Measurements from ENCODE around the gene CDK18.
"Not testable (repeated sequence)": the region's sequence is repeated elsewhere in the genome, so short reads cannot be mapped to it uniquely, and the experiment has no call there.

The CDK18 gene

DNA sequence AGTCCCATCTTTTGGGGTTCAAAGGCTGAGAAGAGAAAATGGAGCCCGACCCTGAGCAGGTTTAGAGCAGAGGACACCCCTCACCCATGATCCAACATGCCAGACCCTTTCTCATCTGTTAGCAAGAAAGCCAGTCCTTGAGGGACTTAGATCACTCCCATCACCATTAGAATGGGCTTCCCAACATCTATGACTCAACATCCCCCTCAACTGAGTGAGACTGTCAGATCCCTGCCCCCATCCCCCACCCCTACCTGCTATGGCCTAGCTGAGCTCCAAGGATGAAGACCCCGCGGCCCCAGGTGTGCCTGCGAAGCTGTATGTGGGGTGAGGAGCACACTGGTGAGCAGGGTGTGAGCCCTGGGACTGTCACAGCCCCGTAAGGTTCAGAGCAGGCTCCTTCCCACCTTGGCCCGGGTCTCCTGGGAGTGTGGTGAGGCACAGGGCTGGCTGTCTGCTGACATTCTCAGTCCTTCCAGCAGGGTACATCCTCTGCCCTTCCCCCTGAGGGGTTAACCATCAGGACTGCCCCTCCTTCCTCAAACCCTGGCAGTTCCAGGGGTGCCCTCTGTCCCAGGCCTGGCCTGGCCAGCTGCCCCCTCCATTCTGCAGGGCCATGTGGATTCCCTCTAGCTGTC is 27.2 kb upstream of the CDK18 start:
- no peak overlapping the region for H3K4me3 ChIP-seq (ENCODE audit: low read depth in 1 of 2, low read length in 1 of 2)
- TF ChIP-seq, protein P1, sequence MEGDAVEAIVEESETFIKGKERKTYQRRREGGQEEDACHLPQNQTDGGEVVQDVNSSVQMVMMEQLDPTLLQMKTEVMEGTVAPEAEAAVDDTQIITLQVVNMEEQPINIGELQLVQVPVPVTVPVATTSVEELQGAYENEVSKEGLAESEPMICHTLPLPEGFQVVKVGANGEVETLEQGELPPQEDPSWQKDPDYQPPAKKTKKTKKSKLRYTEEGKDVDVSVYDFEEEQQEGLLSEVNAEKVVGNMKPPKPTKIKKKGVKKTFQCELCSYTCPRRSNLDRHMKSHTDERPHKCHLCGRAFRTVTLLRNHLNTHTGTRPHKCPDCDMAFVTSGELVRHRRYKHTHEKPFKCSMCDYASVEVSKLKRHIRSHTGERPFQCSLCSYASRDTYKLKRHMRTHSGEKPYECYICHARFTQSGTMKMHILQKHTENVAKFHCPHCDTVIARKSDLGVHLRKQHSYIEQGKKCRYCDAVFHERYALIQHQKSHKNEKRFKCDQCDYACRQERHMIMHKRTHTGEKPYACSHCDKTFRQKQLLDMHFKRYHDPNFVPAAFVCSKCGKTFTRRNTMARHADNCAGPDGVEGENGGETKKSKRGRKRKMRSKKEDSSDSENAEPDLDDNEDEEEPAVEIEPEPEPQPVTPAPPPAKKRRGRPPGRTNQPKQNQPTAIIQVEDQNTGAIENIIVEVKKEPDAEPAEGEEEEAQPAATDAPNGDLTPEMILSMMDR (IDR thresholded peaks at IDR 0.05) = no peak
- no peaks in the 10 kb centered on the region for H3K4me1 ChIP-seq (ENCODE audit: control insufficient read depth in 1 of 2, insufficient read depth in 1 of 2, low read depth in 1 of 2, low read length in 1 of 2)
- H3K9me3 ChIP-seq = no peaks in the 10 kb centered on the region
- no peaks in the 10 kb centered on the region for H3K36me3 ChIP-seq
- no peak overlapping the region for H3K27ac ChIP-seq
- peaks cover 71% of the 10 kb centered on the region for H3K27me3 ChIP-seq

DNA sequence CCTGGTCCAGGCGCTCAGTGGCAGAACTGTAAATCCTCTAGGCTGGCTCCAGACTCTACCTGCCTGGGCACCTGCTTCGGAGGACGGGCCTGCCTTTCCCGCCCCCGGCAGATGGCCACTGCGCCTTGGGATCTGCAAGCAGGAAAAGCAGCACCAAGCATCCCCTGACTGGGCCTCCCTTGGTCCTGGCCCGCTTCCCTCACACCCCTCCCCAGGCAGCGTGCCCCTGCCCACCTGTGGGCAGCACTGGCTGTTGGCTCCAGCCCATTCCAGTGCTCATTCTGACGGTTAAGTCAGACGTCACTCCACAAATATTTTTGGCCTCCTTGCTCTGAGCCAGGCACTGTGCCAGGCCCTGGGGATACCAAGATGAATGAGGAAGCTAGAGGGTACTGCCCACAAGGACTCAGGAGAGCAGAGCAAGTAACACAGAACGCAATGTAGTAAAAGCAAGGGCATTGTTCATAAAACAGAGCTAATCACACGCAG is 26.7 kb upstream of the CDK18 start:
- Histone ChIP-seq H3K27ac (no peak overlapping the region), H3K4me3 (ENCODE audit: low read depth in 1 of 2, low read length in 1 of 2) (no peak overlapping the region), H3K9me3 (no peaks in the 10 kb centered on the region), H3K4me1 (ENCODE audit: control insufficient read depth in 1 of 2, insufficient read depth in 1 of 2, low read depth in 1 of 2, low read length in 1 of 2) (no peaks in the 10 kb centered on the region), H3K36me3 (no peaks in the 10 kb centered on the region), H3K27me3 (peaks cover 72% of the 10 kb centered on the region)
- TF ChIP-seq, protein P1 (IDR thresholded peaks at IDR 0.05) = no peak

DNA sequence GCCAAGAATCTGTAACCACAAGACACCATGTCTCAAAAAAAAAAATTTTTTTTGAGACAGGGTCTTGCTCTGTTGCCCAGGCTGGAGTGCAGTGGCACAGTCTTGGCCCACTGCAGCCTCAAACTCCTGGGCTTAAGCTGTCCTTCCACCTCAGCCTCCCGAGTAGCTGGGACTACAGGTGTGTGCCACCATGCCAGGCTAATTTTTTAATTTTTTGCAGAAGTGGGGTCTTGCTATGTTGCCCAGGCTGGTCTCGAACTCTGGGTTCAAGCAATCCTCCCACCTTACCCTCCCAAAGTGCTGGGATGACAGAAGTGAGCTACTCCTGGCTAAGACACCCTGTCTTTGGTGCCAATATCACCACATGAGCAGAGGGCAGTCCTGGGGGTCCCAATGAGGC is 25.5 kb upstream of the CDK18 start:
- not testable (repeated sequence) for H3K4me1 ChIP-seq (ENCODE audit: control insufficient read depth in 1 of 2, insufficient read depth in 1 of 2, low read depth in 1 of 2, low read length in 1 of 2)

DNA sequence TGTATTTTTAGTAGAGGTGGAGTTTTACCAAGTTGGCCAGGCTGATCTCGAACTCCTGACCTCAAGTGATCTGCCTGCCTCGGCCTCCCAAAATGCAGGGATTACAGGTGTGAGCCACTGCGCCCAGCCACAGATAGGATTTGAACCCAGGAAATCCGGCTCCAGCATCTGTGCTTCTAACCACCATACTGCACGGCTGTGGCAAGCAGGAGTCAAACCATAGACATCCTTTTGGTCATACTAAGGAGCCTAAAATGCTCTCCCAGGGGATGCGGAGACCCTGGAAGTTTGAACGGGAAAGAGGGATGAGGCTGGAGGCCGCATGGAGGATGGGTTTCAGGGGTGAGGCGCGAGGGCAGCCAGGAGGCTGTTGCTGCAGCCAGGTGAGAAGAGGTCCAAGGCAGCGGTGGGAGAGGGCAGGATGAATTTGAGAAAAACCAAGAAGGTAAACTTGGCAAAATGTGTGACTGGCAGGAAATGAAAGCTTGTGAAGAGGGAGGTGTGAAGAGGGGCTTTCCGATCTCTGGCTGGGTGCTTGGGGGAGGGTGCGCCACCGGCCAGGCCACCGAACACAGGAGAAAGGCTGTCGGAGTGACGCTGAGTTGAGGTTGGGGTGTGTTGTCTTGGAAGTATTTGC is 24.0 kb upstream of the CDK18 start:
- no peaks in the 10 kb centered on the region for H3K9me3 ChIP-seq
- no peaks in the 10 kb centered on the region for H3K4me1 ChIP-seq (ENCODE audit: control insufficient read depth in 1 of 2, insufficient read depth in 1 of 2, low read depth in 1 of 2, low read length in 1 of 2)
- peaks cover 83% of the 10 kb centered on the region for H3K27me3 ChIP-seq
- no peak overlapping the region for H3K27ac ChIP-seq
- no peaks in the 10 kb centered on the region for H3K36me3 ChIP-seq
- H3K4me3 ChIP-seq (ENCODE audit: low read depth in 1 of 2, low read length in 1 of 2) = no peak overlapping the region
- TF ChIP-seq, protein P1 (IDR thresholded peaks at IDR 0.05) = no peak

More for the DNA sequence above, 25.5 kb upstream of the CDK18 start:
- H3K36me3 ChIP-seq; H3K4me3 ChIP-seq (ENCODE audit: low read depth in 1 of 2, low read length in 1 of 2); H3K9me3 ChIP-seq; H3K27ac ChIP-seq: not testable (repeated sequence)
- peaks cover 72% of the 10 kb centered on the region for H3K27me3 ChIP-seq

DNA sequence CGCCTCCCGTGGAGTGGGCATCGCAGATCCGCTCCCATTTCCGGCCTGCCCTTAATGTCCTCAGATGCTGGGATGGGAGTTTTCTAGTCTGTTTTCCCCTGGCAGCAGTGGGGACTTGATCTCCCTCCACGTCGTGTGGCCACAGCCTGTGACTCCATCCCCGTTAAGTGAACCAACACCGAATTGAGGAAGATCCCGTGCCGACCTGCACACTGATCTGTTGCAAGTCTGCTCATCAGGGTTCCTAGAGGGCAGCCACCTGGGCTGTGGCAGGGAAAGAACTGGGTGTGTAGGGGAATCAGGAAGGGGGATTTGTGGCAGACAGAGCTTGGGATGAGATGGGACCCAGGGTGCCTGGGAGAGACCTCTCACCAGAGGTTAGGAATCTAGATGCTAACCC is 23.3 kb upstream of the CDK18 start:
- TF ChIP-seq, protein P1 (IDR thresholded peaks at IDR 0.05) = no peak
- no peaks in the 10 kb centered on the region for H3K4me1 ChIP-seq (ENCODE audit: control insufficient read depth in 1 of 2, insufficient read depth in 1 of 2, low read depth in 1 of 2, low read length in 1 of 2)

DNA sequence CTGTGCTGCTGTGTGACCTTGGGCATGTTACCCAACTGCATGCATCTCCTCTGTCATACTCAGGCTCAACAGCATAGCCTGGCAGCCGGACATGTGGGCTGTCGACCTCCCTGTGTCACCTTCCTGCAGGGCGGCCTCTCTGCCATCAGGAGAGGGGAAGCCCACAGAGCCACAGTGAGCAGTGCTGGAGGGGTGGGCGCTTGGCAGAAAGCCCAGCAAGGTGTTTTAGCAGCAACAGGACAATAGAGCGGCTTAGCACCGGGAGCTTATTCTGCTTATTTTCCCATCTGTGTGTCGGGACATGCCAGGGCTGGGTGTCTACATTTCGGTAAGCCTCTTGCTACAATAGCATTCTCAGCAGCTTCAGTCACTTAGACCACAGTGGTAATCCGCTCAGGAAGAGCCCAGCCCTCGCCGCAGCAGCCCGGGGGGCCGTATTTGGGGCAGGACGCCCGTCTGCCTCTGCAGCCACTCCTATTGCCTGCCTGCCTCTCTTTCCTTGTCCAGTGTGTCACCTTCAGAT is 22.8 kb upstream of the CDK18 start:
- Histone ChIP-seq H3K27me3 (peaks cover 94% of the 10 kb centered on the region), H3K4me1 (ENCODE audit: control insufficient read depth in 1 of 2, insufficient read depth in 1 of 2, low read depth in 1 of 2, low read length in 1 of 2) (no peaks in the 10 kb centered on the region), H3K4me3 (ENCODE audit: low read depth in 1 of 2, low read length in 1 of 2) (no peak overlapping the region), H3K36me3 (no peaks in the 10 kb centered on the region), H3K9me3 (no peaks in the 10 kb centered on the region), H3K27ac (no peak overlapping the region)
- TF ChIP-seq, protein P1 (IDR thresholded peaks at IDR 0.05) = no peak

More for the DNA sequence above, 23.3 kb upstream of the CDK18 start:
- no peaks in the 10 kb centered on the region for H3K9me3 ChIP-seq
- peaks cover 89% of the 10 kb centered on the region for H3K27me3 ChIP-seq
- H3K27ac ChIP-seq = no peak overlapping the region
- no peak overlapping the region for H3K4me3 ChIP-seq (ENCODE audit: low read depth in 1 of 2, low read length in 1 of 2)
- no peaks in the 10 kb centered on the region for H3K36me3 ChIP-seq

DNA sequence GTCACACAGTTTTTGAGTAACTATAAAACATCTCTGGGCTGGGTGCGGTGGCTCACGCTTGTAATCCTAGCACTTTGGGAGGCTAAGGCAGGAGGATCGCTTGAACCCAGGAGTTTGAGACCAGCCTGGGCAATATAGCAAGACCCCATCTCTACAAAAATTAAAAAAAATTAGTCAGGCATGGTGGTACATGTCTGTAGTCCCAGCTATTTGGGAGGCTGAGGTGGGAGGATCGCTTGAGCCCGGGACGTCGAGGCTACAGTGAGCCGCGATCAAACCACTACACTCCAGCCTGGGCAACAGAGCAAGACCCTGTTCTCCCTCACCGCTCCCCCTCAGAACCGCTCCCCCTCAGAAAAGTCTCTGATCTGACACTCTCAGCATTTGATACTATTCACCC is 21.9 kb upstream of the CDK18 start:
- H3K36me3 ChIP-seq; H3K27ac ChIP-seq; H3K9me3 ChIP-seq; H3K4me1 ChIP-seq (ENCODE audit: control insufficient read depth in 1 of 2, insufficient read depth in 1 of 2, low read depth in 1 of 2, low read length in 1 of 2); H3K4me3 ChIP-seq (ENCODE audit: low read depth in 1 of 2, low read length in 1 of 2): not testable (repeated sequence)
- peaks cover 89% of the 10 kb centered on the region for H3K27me3 ChIP-seq

All from neutrophil (primary cell).